ENCODE measurements around the gene TMEM223.
"Not testable (repeated sequence)": the region's sequence is repeated elsewhere in the genome, so short reads cannot be mapped to it uniquely, and the experiment has no call there.

Gene TMEM223

DNA sequence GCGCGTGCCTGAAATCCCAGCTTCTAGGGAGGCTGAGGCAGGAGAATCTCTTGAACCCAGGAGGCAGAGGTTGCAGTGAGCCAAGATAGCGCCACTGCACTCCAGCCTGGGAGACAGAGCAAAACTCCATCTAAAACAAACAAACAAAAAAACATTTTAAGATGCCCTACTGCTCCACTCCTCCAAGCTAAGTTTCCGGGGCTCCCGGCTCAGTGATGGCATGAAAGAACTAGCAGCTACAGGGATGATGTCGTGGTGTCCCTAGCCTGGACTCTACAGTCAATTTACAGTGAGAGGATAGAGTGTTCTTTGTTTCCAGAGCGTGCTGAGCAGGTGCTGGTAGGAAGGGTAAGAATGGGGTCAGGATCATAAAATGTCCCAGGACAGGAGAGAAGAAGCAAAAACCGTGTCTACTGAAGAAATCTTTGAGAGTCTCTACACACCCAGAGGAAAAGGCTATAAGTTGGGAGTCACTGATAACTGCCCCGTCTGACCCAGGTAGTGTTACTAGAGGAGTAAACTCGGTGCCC is 36.7 kb downstream of the TMEM223 start:
- no peak overlapping the region for H3K4me3 ChIP-seq (ENCODE audit: low read depth, low read length)

DNA sequence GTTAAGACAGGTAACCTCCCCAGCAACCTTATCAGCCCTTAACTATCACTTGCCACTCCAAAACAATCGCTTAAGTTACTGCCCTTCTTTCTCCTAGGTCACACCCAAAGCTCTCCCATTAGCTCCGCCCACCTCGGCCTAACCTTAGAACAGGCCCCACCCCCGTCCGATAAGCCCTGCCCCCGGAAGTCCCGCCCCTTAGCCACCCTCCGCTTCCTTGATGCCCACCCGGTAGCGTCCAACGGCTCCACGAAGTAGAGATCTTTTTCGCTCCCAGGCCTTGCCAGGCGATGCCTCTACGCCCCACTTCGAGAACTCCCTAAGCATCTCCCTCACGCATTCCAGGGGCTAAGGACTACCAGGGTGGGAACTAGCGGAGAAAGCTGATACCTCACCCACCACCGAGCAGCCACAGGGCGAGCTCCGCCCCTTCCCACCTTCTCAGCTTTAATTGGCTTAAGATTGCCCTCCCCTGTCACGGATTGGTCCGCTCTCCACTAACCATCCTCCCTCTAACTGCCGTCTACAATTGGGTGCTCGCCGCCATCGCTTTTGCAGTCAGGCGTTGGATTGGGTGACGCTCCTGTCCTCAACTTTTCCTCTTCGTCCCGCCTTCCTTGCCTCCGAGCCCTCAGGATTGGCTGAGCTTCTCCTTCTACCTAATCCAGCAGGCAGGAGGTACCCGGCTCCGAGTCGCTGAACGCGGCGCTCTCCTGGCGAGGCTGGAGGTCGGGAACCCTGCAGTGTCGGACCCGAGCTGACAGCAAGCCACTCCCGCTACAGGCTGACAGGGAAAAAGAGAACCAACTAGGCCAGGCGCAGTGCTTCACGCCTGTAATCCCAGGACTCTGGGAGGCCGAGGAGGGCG is 37.8 kb downstream of the TMEM223 start, which contains the start of gene ZBTB3:
TSS of gene ZBTB3 (minus strand) at position 425 of the 868 bp plus-strand sequence. CDS start 496 bp downstream, outside the sequence.
- H3K4me3 ChIP-seq (ENCODE audit: low read depth, low read length) = peak within 1 kb of the TSS; percentile 97

DNA sequence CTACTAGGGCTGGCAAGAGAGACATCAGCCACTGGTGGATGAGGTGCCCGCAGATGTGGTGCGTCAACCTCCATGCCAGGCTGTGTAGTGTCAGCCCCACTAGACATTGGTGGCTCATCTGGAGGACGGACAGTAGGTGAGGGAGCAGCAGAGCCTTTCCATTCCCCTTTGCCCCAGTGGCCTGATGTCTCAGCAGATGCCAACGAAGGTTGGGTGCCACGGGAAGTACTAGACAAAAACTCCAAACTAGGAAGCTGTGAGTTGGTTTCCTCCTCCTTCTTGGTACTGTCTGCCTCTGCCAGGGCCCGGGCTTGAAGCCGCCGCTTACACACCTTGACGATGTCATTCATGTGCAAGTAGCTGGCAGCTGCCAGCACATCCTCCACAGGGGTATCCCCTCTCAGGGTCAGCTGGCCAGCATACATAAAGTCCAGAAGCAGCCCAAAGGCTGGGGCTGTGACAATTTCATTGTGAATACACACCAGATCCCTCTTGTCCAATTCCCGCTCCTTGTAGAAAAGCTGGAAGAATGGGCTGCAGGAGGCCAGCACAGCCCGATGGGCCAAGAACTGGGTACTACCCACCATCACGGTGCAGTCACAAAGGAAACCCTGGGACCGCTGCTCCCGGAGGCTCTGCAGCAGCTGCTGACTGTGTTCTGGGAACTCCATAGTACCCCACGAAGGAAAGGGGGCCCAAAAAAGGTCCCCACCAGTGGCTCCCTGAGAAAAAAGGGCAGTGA is 38.6 kb downstream of the TMEM223 start:
- no peak overlapping the region for H3K4me3 ChIP-seq (ENCODE audit: low read depth, low read length)

DNA sequence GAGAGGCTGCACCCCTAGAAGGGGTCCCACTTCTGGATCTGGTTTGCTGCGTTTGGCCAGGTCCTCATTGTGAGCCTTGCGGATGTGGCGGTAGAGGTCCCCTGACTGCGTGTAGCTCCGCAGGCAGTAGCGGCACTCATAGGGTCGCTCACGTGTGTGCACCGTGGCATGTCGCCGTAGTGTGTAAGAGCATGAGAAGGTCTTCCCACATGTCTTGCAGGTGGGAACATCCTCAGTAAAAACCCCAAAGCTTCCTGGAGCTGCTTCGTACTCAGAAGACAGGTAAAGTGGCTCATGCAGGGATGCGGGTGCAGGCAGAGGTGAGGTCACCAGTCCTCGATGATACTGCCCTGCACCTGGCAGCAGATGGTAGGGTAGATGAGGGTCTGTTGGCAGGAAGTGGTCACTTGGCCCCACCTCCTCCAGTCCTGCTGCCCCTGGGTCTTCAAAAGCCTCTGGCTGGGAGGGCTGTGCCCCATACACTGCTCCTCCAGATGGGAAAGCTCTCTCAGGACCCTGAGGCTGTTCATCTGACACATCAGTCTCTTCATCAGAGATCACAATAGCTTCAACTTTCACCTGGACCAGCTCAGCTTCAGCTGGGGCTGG is 39.5 kb downstream of the TMEM223 start:
- no peak overlapping the region for H3K4me3 ChIP-seq (ENCODE audit: low read depth, low read length)

DNA sequence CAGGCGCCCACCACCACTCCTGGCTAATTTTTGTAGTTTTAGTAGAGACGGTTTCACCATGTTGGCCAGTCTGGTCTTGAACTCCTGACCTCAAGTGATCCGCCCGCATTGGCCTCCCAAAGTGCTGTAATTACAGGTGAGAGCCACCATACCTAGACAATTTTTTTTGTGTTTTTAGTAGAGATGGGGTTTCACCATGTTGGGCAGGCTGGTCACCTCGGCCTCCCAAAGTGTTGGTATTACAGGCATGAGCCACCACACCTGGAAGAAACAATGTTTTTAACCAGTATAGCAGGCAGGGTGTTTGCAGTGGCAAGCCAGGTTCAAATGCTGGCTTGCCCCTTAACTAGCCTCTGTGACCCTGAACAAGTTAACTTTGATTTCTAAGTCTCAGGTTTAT is 41.9 kb downstream of the TMEM223 start:
- H3K4me3 ChIP-seq (ENCODE audit: low read depth, low read length) = not testable (repeated sequence)

DNA sequence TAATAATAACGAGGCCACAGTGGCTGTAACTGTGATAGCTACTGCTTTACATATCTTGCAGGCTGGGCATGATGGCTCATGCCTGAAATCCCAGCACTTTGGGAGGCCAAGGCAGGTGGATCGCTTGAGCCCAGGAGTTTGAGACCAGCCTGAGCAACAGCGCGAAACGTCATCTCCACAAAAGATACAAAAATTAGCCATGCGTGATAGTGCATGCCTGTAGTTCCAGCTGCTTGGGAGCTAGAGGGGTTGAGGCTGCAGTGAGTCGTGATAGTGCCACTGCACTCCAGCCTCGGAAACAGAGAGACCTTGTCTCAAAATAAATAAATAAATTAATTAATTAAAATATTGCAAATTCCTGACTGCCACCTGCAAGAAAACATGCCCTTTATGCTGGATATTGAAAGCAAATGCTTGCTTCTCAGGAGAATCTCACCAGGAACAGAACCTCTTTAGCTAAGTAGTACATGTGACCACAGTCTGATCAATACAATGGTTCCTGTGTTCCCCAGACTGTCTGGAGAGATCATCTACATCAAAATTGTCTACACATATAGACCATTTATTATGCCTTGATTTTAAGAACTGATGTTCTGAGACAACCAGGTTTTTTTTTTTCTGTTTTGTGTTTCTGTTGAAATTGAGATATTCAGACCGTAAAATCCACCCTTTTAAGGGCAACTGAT is 44.2 kb downstream of the TMEM223 start:
- no peak overlapping the region for H3K4me3 ChIP-seq (ENCODE audit: low read depth, low read length)
